Osteoblast (primary cell): ENCODE measurements around the gene PAX5. TPM values are rescaled to one million over a fixed set of nuclear protein-coding genes. Genes with fewer than 3 reads are reported as not detected.

Experiments
- DNase-seq: peaks from one replicate; pipeline ENCODE4 v3.0.0; 2011; ENCODE audit warnings: low spot score, mixed read lengths; ENCODE audit not compliant: insufficient read length; ENCODE audit errors: missing footprints
- H2AFZ ChIP-seq: 2 replicates; pipeline ENCODE4 v1.6.0; 2011; ENCODE audit warnings: mild to moderate bottlenecking, low read length
- H3K27ac ChIP-seq: 2 replicates; pipeline ENCODE4 v1.5.1; 2011; ENCODE audit warnings: mild to moderate bottlenecking, low read depth, low read length, moderate library complexity
- H3K27me3 ChIP-seq: 2 replicates; pipeline ENCODE4 v1.6.0; 2012; ENCODE audit warnings: mild to moderate bottlenecking, control low read depth, inconsistent platforms, low read length, moderate library complexity; ENCODE audit not compliant: insufficient read depth
- H3K36me3 ChIP-seq: 2 replicates; pipeline ENCODE4 v1.5.1; 2011; ENCODE audit warnings: mild to moderate bottlenecking, low read length, control low read depth, moderate library complexity; ENCODE audit not compliant: insufficient read depth
- H3K4me1 ChIP-seq: 2 replicates; pipeline ENCODE4 v1.5.1; 2011; ENCODE audit warnings: mild to moderate bottlenecking, low read length, control low read depth, moderate library complexity; ENCODE audit not compliant: insufficient read depth
- H3K4me2 ChIP-seq: 2 replicates; pipeline ENCODE4 v1.6.0; 2011; ENCODE audit warnings: mild to moderate bottlenecking, low read length; ENCODE audit not compliant: insufficient read depth
- H3K4me3 ChIP-seq: fragments of 200-600 bp; sonication (generic); 3 replicates; pipeline ENCODE4 v1.5.1; 2012; ENCODE audit warnings: mild to moderate bottlenecking, low read length, inconsistent platforms; ENCODE audit not compliant: insufficient read depth
- H3K79me2 ChIP-seq: 2 replicates; pipeline ENCODE4 v1.6.0; 2012; ENCODE audit warnings: mild to moderate bottlenecking, low read length, control low read depth, inconsistent platforms; ENCODE audit not compliant: insufficient read depth
- H3K9me3 ChIP-seq: 2 replicates; pipeline ENCODE4 v1.5.1; 2011; ENCODE audit warnings: low read depth, low read length, control low read depth
- H4K20me1 ChIP-seq: 2 replicates; pipeline ENCODE4 v1.6.0; 2012; ENCODE audit warnings: mild to moderate bottlenecking, low read length, control low read depth; ENCODE audit not compliant: insufficient read depth
- CTCF ChIP-seq: IDR thresholded peaks from 2 replicates; pipeline ENCODE4 v1.5.1; 2011; ENCODE audit warnings: mild to moderate bottlenecking, low read depth, low read length, moderate library complexity; ENCODE audit errors: extremely low read depth
- total RNA-seq: library from RNA; depleted of rRNA; stranded (reverse); fragments of >200 nt; gene quantifications from 2 replicates; pipeline ENCODE4 v1.2.3, GENCODE V29; 2012

PAX5 gene
- total RNA-seq, 1 donor, result not detected

DNA sequence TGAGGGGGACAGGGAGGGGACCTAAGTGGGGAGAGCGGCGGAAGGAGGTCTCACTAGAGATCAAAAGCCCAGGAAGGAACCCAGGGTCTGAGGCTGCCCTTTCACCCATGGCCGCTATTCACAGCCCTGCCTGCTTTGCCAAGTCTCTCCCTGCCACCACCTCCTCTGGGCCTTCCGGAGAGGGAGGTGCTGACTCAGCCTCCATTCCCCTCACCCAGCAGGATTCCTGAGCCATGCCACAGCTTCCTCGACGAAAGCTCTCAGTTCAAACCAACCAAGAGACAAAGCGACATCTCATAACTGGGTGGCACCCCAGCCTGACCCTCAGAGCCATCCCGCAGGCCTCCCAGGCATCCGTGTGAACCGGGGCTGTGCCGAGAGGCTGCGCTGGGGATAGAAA is 36.7 kb downstream of the PAX5 start:
- no peak overlapping the region for H3K4me2 ChIP-seq
- no peaks in the 10 kb centered on the region for H3K9me3 ChIP-seq
- H3K27ac ChIP-seq, result no peak overlapping the region
- peak overlapping the region; percentile 5 for H2AFZ ChIP-seq
- no peak overlapping the region for H3K4me3 ChIP-seq
- H4K20me1 ChIP-seq, result no peaks in the 10 kb centered on the region
- H3K4me1 ChIP-seq, result peaks cover 7% of the 10 kb centered on the region
- TF ChIP-seq CTCF, result no peak
- H3K79me2 ChIP-seq, result no peaks in the 10 kb centered on the region
- H3K27me3 ChIP-seq, result peaks cover 47% of the 10 kb centered on the region
- peak; percentile 91 for DNase-seq
- no peaks in the 10 kb centered on the region for H3K36me3 ChIP-seq

GRCh38 chr9:36996706-36997086 is 37.4 kb downstream of the PAX5 start:
- Histone ChIP-seq H3K4me3 (no peak overlapping the region), H3K36me3 (no peaks in the 10 kb centered on the region), H3K27ac (no peak overlapping the region), H3K27me3 (peaks cover 43% of the 10 kb centered on the region), H4K20me1 (no peaks in the 10 kb centered on the region), H3K79me2 (no peaks in the 10 kb centered on the region), H3K4me2 (peak overlapping the region; percentile 74), H3K9me3 (no peaks in the 10 kb centered on the region), H3K4me1 (peaks cover 7% of the 10 kb centered on the region), H2AFZ (peak overlapping the region; percentile 60)
- no peak for DNase-seq
- no peak for TF ChIP-seq CTCF

- Histone ChIP-seq H3K4me3 (peak overlapping the region; percentile 43), H3K4me2 (peak overlapping the region; percentile 74), H3K9me3 (peaks cover 5% of the 10 kb centered on the region), H3K27me3 (peaks cover 37% of the 10 kb centered on the region), H2AFZ (peak overlapping the region; percentile 60), H3K79me2 (no peaks in the 10 kb centered on the region), H3K27ac (no peak overlapping the region), H4K20me1 (no peaks in the 10 kb centered on the region), H3K4me1 (peaks cover 7% of the 10 kb centered on the region), H3K36me3 (no peaks in the 10 kb centered on the region)
- TF ChIP-seq CTCF, result peak; percentile 69
- DNase-seq, result peak; percentile 96
Observed at GRCh38 chr9:36995927-36996705, 38.0 kb downstream of the PAX5 start.

DNA sequence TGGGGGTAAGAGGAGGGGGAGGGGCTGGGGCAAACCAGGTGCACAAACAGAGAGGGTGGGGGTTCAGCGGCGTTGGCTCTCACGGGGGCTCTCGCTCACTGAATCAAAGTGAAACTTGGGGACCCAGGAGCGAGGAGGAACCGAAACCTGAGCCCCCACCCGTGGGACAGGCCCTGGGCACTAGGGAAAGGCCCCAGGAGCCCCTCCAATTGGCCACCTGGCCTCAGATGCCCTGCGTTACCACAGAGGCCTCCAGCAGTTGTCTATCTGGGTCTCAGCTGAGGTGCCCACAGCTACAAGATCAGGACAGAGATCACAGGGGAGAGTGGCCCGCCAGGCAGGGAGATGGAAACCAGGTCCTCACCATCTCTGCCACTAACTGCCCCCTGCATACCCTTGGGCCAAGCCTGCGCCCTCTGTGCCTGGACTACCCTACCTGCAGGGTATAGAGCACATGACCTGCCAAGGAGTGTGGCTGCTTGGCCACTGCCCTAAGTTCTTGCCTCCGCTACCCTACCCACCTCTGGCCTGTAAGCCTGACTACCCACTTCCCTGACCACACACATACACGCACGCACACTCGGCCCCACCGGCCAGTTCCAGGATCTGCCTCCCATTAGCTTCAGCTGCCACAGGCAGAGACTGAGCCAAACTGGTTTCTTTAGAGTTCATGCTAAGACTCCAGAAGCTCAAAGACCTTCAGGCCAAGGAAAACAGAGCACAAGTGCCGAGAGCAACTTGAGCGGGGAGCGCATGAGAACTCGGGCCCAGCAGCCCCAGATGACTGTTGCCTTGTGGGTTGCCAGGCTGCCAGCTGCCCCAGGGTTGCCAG is 39.9 kb downstream of the PAX5 start:
- H3K27ac ChIP-seq, result no peak overlapping the region
- H3K27me3 ChIP-seq, result peaks cover 34% of the 10 kb centered on the region
- H2AFZ ChIP-seq, result no peak overlapping the region
- no peaks in the 10 kb centered on the region for H4K20me1 ChIP-seq
- DNase-seq, result no peak
- H3K4me1 ChIP-seq, result peaks cover 7% of the 10 kb centered on the region
- no peak for TF ChIP-seq CTCF
- no peak overlapping the region for H3K4me2 ChIP-seq
- no peaks in the 10 kb centered on the region for H3K36me3 ChIP-seq
- no peaks in the 10 kb centered on the region for H3K79me2 ChIP-seq
- no peak overlapping the region for H3K4me3 ChIP-seq
- peaks cover 8% of the 10 kb centered on the region for H3K9me3 ChIP-seq
